ENCODE results near the gene CAMSAP1. TPM values are rescaled to one million over a fixed set of nuclear protein-coding genes. Genes with fewer than 3 reads are reported as not detected.

The CAMSAP1 gene
- total and polyA plus RNA-seq, 10 of the 15 experiments (the other 5 are each of a cell fraction or from before 2014, with no cell fraction given) = 1.4 to 24.7 (median 8.0) TPM

DNA sequence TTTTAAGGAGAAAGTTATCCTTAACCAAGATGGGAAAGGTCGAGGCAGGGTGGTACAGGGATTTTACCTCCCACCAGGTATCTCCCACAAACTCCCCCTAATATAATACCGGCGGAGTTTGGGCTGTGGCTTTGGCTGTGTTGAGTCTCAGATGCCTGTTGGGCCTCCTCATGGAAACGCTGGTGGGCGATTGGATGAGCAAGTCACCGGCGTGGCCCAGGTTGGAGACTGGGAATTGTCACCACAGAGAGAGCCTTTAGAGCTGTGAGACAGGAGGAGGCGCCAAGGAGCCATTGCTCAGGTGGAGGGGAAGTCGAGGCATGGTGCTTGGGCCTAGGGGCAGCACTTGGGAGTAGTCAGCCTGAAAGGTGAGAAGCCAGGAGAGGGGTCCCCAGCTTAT lies 3.4 kb upstream of the CAMSAP1 start:
- H3K79me2 ChIP-seq (ENCODE audit: control insufficient read depth, insufficient read depth, low read length) = peaks cover 20% of the 10 kb centered on the region
- ChIA-PET CTCF (interaction anchor here (1.2 to 2.0 kb wide), 2 partner anchors 10 to 57 kb away, joined by 3 to 4 read pairs; no protein-coding TSS in a partner anchor), POLR2A (no interaction called here), SMC1A (ENCODE audit: uncharacterized antibody, unreplicated experiment) (interaction anchor here (0.6 kb wide), 1 partner anchor 21 kb away, joined by 3 read pairs; no protein-coding TSS in a partner anchor), RAD21 (ENCODE audit: unreplicated experiment) (no interaction called here)
- intact Hi-C loops (cut with micrococcal nuclease; ENCODE audit: unreplicated experiment) (no loop called here), in situ Hi-C loops (cut with MboI) (no loop called here)
- no peaks in the 10 kb centered on the region for H3K27me3 ChIP-seq (replicated peaks in 1 of 2; ENCODE audit: control insufficient read depth in 2 of 2, insufficient read depth in 2 of 2, low read length in 1 of 2)
- no peak overlapping the region for H3K4me3 ChIP-seq
- DNase-seq (ENCODE audit: low read depth, low spot score) (no peak), FAIRE-seq (no peak), ATAC-seq (no peak)
- no peak overlapping the region for H2AFZ ChIP-seq (ENCODE audit: control insufficient read depth, low read depth, low read length)
- H4K20me1 ChIP-seq (ENCODE audit: control insufficient read depth, insufficient read depth) = no peaks in the 10 kb centered on the region
- peaks cover 2 to 3% of the 10 kb centered on the region in 2 experiments; a peak in 3 of 4 replicates for H3K36me3 ChIP-seq (ENCODE audit: control insufficient read depth in 2 of 2, insufficient read depth in 2 of 2, low read length in 1 of 2)
- H3K9me3 ChIP-seq (replicated peaks; ENCODE audit: control insufficient read depth, insufficient read depth, low read length) = peaks cover 8% of the 10 kb centered on the region
- no peak overlapping the region for H3K27ac ChIP-seq (ENCODE audit: control insufficient read depth, insufficient read depth)
- BruUV-seq (replicated peaks) = no TSS peak
- no peak overlapping the region for H3K9ac ChIP-seq (ENCODE audit: control insufficient read depth, insufficient read depth, low read length)
- peaks cover 13% of the 10 kb centered on the region for H3K4me1 ChIP-seq (ENCODE audit: control insufficient read depth, insufficient read depth, low read length)
- 99% methylated on average over 9 of the region's 9 CpGs for WGBS (ENCODE audit: insufficient coverage, insufficient replicate concordance, low lambda C conversion rate, missing lambda C conversion rate)
- no peak for TF ChIP-seq SMAD5 (IDR thresholded peaks at IDR 0.05; ENCODE audit: low read depth)
- TF ChIP-seq, protein P1, sequence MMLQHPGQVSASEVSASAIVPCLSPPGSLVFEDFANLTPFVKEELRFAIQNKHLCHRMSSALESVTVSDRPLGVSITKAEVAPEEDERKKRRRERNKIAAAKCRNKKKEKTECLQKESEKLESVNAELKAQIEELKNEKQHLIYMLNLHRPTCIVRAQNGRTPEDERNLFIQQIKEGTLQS (IDR thresholded peaks at IDR 0.05; ENCODE audit: borderline replicate concordance, extremely low read depth, low read depth, low read length) = no peak
- no peak for TF ChIP-seq RCOR1 (conservative IDR thresholded peaks at IDR 0.05; ENCODE audit: low read depth, low read length)
- TF ChIP-seq NBN (IDR thresholded peaks at IDR 0.05) = no peak
- TF ChIP-seq MTA3 (IDR thresholded peaks at IDR 0.05; ENCODE audit: borderline replicate concordance, low read length) = no peak
- no peak for TF ChIP-seq ZZZ3 (IDR thresholded peaks at IDR 0.05; ENCODE audit: control insufficient read depth, insufficient read length, low read depth)
- TF ChIP-seq, protein P2, sequence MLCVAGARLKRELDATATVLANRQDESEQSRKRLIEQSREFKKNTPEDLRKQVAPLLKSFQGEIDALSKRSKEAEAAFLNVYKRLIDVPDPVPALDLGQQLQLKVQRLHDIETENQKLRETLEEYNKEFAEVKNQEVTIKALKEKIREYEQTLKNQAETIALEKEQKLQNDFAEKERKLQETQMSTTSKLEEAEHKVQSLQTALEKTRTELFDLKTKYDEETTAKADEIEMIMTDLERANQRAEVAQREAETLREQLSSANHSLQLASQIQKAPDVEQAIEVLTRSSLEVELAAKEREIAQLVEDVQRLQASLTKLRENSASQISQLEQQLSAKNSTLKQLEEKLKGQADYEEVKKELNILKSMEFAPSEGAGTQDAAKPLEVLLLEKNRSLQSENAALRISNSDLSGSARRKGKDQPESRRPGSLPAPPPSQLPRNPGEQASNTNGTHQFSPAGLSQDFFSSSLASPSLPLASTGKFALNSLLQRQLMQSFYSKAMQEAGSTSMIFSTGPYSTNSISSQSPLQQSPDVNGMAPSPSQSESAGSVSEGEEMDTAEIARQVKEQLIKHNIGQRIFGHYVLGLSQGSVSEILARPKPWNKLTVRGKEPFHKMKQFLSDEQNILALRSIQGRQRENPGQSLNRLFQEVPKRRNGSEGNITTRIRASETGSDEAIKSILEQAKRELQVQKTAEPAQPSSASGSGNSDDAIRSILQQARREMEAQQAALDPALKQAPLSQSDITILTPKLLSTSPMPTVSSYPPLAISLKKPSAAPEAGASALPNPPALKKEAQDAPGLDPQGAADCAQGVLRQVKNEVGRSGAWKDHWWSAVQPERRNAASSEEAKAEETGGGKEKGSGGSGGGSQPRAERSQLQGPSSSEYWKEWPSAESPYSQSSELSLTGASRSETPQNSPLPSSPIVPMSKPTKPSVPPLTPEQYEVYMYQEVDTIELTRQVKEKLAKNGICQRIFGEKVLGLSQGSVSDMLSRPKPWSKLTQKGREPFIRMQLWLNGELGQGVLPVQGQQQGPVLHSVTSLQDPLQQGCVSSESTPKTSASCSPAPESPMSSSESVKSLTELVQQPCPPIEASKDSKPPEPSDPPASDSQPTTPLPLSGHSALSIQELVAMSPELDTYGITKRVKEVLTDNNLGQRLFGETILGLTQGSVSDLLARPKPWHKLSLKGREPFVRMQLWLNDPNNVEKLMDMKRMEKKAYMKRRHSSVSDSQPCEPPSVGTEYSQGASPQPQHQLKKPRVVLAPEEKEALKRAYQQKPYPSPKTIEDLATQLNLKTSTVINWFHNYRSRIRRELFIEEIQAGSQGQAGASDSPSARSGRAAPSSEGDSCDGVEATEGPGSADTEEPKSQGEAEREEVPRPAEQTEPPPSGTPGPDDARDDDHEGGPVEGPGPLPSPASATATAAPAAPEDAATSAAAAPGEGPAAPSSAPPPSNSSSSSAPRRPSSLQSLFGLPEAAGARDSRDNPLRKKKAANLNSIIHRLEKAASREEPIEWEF (IDR thresholded peaks at IDR 0.05; ENCODE audit: insufficient replicate concordance, low read depth, low read length) = no peak
- no peak for TF ChIP-seq ZNF274 (IDR thresholded peaks at IDR 0.05; ENCODE audit: insufficient read depth, insufficient read length)
- TF ChIP-seq TCF7 (IDR thresholded peaks at IDR 0.05; ENCODE audit: borderline replicate concordance) = no peak
- TF ChIP-seq MYB (IDR thresholded peaks at IDR 0.05; ENCODE audit: borderline replicate concordance, low read depth, low read length) = no peak
- TF ChIP-seq ZSCAN29 (IDR thresholded peaks at IDR 0.05) = no peak
- TF ChIP-seq MXI1 (IDR thresholded peaks at IDR 0.05; ENCODE audit: low read depth, low read length) = no peak
- no peak for TF ChIP-seq CHD1 (IDR thresholded peaks at IDR 0.05; ENCODE audit: low read depth, low read length)
- no peak for TF ChIP-seq SMARCA5 (IDR thresholded peaks at IDR 0.05)
- TF ChIP-seq, protein P3, sequence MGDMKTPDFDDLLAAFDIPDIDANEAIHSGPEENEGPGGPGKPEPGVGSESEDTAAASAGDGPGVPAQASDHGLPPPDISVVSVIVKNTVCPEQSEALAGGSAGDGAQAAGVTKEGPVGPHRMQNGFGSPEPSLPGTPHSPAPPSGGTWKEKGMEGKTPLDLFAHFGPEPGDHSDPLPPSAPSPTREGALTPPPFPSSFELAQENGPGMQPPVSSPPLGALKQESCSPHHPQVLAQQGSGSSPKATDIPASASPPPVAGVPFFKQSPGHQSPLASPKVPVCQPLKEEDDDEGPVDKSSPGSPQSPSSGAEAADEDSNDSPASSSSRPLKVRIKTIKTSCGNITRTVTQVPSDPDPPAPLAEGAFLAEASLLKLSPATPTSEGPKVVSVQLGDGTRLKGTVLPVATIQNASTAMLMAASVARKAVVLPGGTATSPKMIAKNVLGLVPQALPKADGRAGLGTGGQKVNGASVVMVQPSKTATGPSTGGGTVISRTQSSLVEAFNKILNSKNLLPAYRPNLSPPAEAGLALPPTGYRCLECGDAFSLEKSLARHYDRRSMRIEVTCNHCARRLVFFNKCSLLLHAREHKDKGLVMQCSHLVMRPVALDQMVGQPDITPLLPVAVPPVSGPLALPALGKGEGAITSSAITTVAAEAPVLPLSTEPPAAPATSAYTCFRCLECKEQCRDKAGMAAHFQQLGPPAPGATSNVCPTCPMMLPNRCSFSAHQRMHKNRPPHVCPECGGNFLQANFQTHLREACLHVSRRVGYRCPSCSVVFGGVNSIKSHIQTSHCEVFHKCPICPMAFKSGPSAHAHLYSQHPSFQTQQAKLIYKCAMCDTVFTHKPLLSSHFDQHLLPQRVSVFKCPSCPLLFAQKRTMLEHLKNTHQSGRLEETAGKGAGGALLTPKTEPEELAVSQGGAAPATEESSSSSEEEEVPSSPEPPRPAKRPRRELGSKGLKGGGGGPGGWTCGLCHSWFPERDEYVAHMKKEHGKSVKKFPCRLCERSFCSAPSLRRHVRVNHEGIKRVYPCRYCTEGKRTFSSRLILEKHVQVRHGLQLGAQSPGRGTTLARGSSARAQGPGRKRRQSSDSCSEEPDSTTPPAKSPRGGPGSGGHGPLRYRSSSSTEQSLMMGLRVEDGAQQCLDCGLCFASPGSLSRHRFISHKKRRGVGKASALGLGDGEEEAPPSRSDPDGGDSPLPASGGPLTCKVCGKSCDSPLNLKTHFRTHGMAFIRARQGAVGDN (IDR thresholded peaks at IDR 0.05) = no peak
- no peak for TF ChIP-seq PAX8 (IDR thresholded peaks at IDR 0.05)
- TF ChIP-seq HCFC1 (IDR thresholded peaks at IDR 0.05; ENCODE audit: low read length) = no peak
- H3K4me2 ChIP-seq (ENCODE audit: control insufficient read depth, insufficient read depth) = no peak overlapping the region
